HL-60 (cell line): Measurements from ENCODE around the gene GLB1L.

ENCODE experiments used
- DNase-seq, 2 experiments: peaks; one replicate each; pipeline ENCODE4 v3.0.0-alpha.2; 2010 to 2020; ENCODE audit warnings: low read depth in 1 of 2, low spot score in 1 of 2
- H3K27ac ChIP-seq: fragments of 250-450 bp; sonication (Bioruptor Pico); replicated peaks from 2 replicates; pipeline ENCODE4 v1.5.1; 2020; ENCODE audit warnings: mild to moderate bottlenecking, moderate library complexity
- H3K27me3 ChIP-seq: fragments of 250-450 bp; sonication (Bioruptor Pico); 2 replicates; pipeline ENCODE4 v1.5.1; 2021; ENCODE audit warnings: mild to moderate bottlenecking, moderate library complexity; ENCODE audit not compliant: insufficient read depth, poor library complexity, severe bottlenecking
- H3K4me3 ChIP-seq: replicated peaks from 2 replicates; pipeline ENCODE4 v1.5.1; 2011; ENCODE audit warnings: mild to moderate bottlenecking, control low read depth, low read length; ENCODE audit not compliant: insufficient read depth
- CTCF ChIP-seq: IDR thresholded peaks from one replicate; pipeline ENCODE4 v1.5.1; 2011; ENCODE audit warnings: low read length, control low read depth, inconsistent platforms; ENCODE audit not compliant: insufficient read depth
- GABPA ChIP-seq: IDR thresholded peaks from 2 replicates; pipeline ENCODE4 v1.6.1; 2012; ENCODE audit warnings: low read depth
- POLR2AphosphoS5 ChIP-seq: IDR thresholded peaks from 2 replicates; pipeline ENCODE4 v1.6.1; 2012; ENCODE audit warnings: low read depth
- REST ChIP-seq: IDR thresholded peaks from 2 replicates; pipeline ENCODE4 v1.6.1; 2012; ENCODE audit warnings: low read depth; ENCODE audit not compliant: insufficient replicate concordance
- SPI1 ChIP-seq: IDR thresholded peaks from 2 replicates; pipeline ENCODE4 v1.6.1; 2012; ENCODE audit warnings: low read depth, mild to moderate bottlenecking, borderline replicate concordance

GLB1L gene

GRCh38 chr2:219254590-219255201 lies 9.5 kb upstream of the GLB1L start:
- TF ChIP-seq CTCF (no peak), SPI1 (peak; percentile 57; the same call in 1 of the 2 replicates)
- Histone ChIP-seq H3K27ac (peak overlapping the region; percentile 23), H3K4me3 (peak overlapping the region; percentile 79), H3K27me3 (no peaks in the 10 kb centered on the region)
- DNase-seq = peak in 1 of 2 experiments; percentile 80

- Histone ChIP-seq H3K27ac (peak within 1 kb of the TSS; percentile 74), H3K27me3 (no peaks in the 10 kb centered on the region), H3K4me3 (peak within 1 kb of the TSS; percentile 79)
- TF ChIP-seq REST = peak; percentile 30
- TF ChIP-seq GABPA = no peak
- no peak for TF ChIP-seq CTCF
- peak; percentile 89 for TF ChIP-seq POLR2AphosphoS5
- no peak for TF ChIP-seq SPI1
- peak; percentile 80 for DNase-seq
These were observed 8.7 kb upstream of the GLB1L start, which contains the start of gene TUBA4A for GRCh38 chr2:219253753-219254589. Gene TUBA4A, minus strand, starts transcription at chr2:219253918. Its CDS starts 60 bp downstream, at chr2:219253858.

GRCh38 chr2:219252900-219253752 lies 7.9 kb upstream of the GLB1L start, which contains the start of gene TUBA4B:
Gene TUBA4B, plus strand, starts transcription at chr2:219253243. Its CDS starts 165 bp downstream, at chr2:219253408.
- Histone ChIP-seq H3K4me3 (peak within 1 kb of the TSS; percentile 79), H3K27ac (peak within 1 kb of the TSS; percentile 74), H3K27me3 (no peaks in the 10 kb centered on the region)
- peak in 1 of 2 experiments; percentile 74 for DNase-seq
- 0 out of 2 replicates have a peak, but pooled peaks have one; percentile 22 for TF ChIP-seq GABPA
- peak; percentile 82 for TF ChIP-seq SPI1
- TF ChIP-seq REST = no peak
- TF ChIP-seq POLR2AphosphoS5 = no peak
